Muscle of leg (tissue), 11 donors: ENCODE results near the gene MYH9. TPM values are rescaled to one million over a fixed set of nuclear protein-coding genes. Genes with fewer than 3 reads are reported as not detected.
"Not testable (repeated sequence)": the region's sequence is repeated elsewhere in the genome, so short reads cannot be mapped to it uniquely, and the experiment has no call there.

Experiments used
- DNase-seq: peaks from one replicate; pipeline ENCODE4 v3.0.0; 2013
- H3K27ac ChIP-seq: one replicate; pipeline ENCODE4 v1.5.1; 2013; ENCODE audit warnings: mild to moderate bottlenecking, low read length, control low read depth
- H3K27me3 ChIP-seq: one replicate; pipeline ENCODE4 v1.6.1; 2013; ENCODE audit warnings: low read length; ENCODE audit not compliant: control insufficient read depth, insufficient read depth
- H3K36me3 ChIP-seq: one replicate; pipeline ENCODE4 v1.6.1; 2013; ENCODE audit warnings: low read length; ENCODE audit not compliant: control insufficient read depth, insufficient read depth
- H3K4me1 ChIP-seq: one replicate; pipeline ENCODE4 v1.6.1; 2013; ENCODE audit warnings: low read length; ENCODE audit not compliant: control insufficient read depth, insufficient read depth
- H3K4me3 ChIP-seq: one replicate; pipeline ENCODE4 v1.5.1; 2013; ENCODE audit warnings: low read length, control low read depth
- H3K9me3 ChIP-seq: replicated peaks from 2 replicates; pipeline ENCODE4 v1.6.1; 2013; ENCODE audit warnings: low read depth, low read length; ENCODE audit not compliant: control insufficient read depth
- WGBS: methylation state at CpG from one replicate; pipeline ENCODE4 v1.1.5; 2013; ENCODE audit warnings: missing lambda C conversion rate; ENCODE audit not compliant: insufficient coverage; 5-methylcytosine and 5-hydroxymethylcytosine counted together
- polyA plus RNA-seq, 8 donors: library from polyadenylated mRNA; unstranded; fragments of 120-200 nt; gene quantifications; one replicate each; pipeline versions ENCODE4 v1.2.1 to v1.2.3, GENCODE V29; 2013; ENCODE audit warnings: inconsistent platforms in 1 of 8, low replicate concordance in 1 of 8; ENCODE audit not compliant: insufficient read length in 8 of 8, insufficient read depth in 1 of 8
- total RNA-seq: library from RNA; stranded (reverse); fragments of 120-200 nt; gene quantifications from one replicate; pipeline ENCODE4 v1.2.4, GENCODE V29; 2013

MYH9 gene
- total and polyA plus RNA-seq, 9 donors = 61.9 to 160 (median 122) TPM

DNA sequence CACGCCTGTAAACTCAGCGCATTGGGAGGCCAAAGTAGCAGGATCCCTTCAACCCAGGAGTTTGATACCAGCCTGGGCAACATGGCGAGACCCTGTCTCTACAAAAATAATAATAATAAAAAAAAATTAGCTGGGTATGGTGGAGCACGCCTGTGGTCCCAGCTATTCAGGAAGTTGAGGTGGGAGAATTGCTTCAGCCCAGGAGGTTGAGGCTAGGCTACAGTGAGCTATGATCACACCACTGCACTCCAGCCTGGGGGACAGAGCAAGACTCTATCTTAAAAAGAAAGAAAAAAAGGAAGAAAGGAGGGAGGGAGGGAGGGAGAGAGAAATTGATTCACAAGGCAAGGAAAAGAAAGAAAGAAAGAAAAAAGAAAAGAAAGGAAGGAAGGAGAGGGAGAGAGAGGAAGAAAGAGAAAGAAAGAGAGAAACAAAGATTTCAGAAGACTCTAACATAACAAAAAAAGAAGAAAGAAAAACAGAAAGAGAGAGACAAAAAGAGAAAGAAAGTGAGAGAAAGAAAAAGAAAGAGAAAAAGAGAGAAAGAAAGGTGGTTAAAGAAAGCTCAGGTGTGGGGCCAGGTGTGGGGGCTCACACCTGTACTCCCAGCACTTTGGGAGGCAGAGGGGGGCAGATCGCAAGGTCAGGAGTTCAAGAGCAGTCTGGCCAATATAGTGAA, 37.3 kb upstream of the MYH9 start:
- no peak for DNase-seq
- H3K36me3 ChIP-seq = no peaks in the 10 kb centered on the region
- no peaks in the 10 kb centered on the region for H3K9me3 ChIP-seq
- no peaks in the 10 kb centered on the region for H3K27me3 ChIP-seq
- peaks cover 15% of the 10 kb centered on the region for H3K4me1 ChIP-seq
- H3K4me3 ChIP-seq = no peak overlapping the region
- no CpG with 5 or more reads among the region's 5 CpGs for WGBS
- H3K27ac ChIP-seq = no peak overlapping the region

GRCh38 chr22:36424466-36424865, 36.7 kb upstream of the MYH9 start:
- H3K36me3 ChIP-seq, DNase-seq, H3K27ac ChIP-seq, H3K9me3 ChIP-seq, H3K27me3 ChIP-seq, H3K4me3 ChIP-seq: not testable (repeated sequence)
- peaks cover 17% of the 10 kb centered on the region for H3K4me1 ChIP-seq
- 68% methylated on average over 4 of the region's 5 CpGs for WGBS

GRCh38 chr22:36423461-36424404, 36.0 kb upstream of the MYH9 start:
- no peak for DNase-seq
- Histone ChIP-seq H3K27me3 (no peaks in the 10 kb centered on the region), H3K4me3 (no peak overlapping the region), H3K4me1 (peaks cover 21% of the 10 kb centered on the region), H3K27ac (no peak overlapping the region), H3K36me3 (no peaks in the 10 kb centered on the region), H3K9me3 (no peaks in the 10 kb centered on the region)
- 83% methylated on average over 6 of the region's 16 CpGs for WGBS

DNA sequence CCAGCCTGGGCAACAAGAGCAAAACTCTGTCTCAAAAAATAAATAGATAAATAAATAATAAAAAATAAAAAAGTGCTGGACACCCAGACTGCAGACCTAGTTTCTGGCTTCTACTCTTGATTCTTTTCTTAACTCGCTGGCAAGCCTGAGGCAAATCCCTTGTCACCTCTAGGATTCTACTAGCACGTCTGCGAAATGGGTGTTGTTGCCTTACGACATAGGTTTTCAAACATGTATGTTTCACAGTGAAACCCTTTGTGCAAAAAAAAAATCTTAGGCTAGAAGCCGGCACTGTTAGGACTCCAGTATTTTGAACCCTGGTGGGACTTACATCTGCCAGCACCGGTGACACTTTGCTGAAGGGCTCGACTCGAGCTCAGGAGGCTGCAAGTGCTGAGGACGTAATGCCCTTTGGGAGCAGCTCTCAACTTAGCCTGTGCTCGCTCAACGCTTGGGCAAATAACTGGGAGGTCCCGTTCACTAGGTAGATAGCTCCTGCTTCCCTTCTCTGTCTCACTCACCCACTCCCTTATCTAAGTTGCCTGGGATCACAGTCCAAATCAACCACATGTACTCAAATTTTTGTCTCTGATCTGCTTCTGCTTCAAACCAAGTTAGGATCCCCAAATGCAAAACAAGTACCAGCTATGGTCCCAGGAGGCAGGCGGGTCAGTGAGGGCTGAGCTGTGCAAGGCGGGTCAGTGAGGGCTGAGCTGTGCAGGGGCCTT, 34.7 kb upstream of the MYH9 start:
- no peaks in the 10 kb centered on the region for H3K27me3 ChIP-seq
- H3K4me3 ChIP-seq = no peak overlapping the region
- 85% methylated on average over 12 of the region's 14 CpGs for WGBS
- H3K27ac ChIP-seq = no peak overlapping the region
- DNase-seq = no peak
- H3K4me1 ChIP-seq = peaks cover 21% of the 10 kb centered on the region
- H3K36me3 ChIP-seq = no peaks in the 10 kb centered on the region
- no peaks in the 10 kb centered on the region for H3K9me3 ChIP-seq

DNA sequence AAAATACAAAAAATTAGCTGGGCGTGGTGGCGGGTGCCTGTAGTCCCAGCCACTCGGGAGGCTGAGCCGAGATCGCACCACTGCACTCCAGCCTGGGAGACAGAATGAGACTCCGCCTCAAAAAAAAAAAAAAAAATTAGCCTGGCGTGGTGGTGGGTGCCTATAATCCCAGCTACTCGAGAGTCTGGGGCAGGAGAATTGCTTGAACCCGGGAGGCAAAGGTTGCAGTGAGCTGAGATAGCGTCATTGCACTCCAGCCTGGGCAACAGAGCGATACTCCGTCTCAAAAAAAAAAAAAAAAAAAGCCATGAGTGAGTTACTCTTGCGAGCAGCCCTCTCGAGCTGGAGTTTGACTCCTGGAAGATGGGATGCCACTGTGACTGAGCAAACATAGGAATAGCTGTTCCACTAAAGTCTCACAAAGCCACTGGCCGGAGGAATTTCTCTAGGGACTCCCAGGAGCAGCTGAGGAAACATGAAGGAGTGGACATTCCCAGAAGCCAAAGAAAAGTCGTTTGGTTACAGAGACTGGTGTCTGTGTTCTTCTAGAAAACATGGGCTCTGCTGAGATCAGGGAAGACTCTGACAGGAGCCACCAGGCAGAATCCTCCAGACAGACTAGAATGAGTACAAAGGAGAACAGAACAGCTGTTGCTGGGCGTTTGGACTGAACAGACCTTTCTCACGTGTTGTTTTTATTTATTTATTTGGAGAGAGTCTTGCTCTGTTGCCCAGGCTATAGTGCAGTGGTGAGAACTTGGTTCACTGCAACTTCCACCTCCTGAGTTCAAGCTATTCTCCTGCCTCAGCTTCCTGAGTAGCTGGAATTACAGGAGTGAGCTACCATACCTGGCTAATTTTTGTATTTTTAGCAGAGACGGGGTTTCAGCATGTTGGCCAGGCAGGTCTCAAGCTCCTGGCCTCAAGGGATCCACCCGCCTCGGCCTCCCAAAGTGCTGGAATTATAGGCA, 32.4 kb upstream of the MYH9 start:
- H3K9me3 ChIP-seq = no peaks in the 10 kb centered on the region
- DNase-seq = peak; percentile 57
- 56% methylated on average over 10 of the region's 21 CpGs for WGBS
- no peak overlapping the region for H3K4me3 ChIP-seq
- peaks cover 12% of the 10 kb centered on the region for H3K4me1 ChIP-seq
- no peaks in the 10 kb centered on the region for H3K27me3 ChIP-seq
- no peaks in the 10 kb centered on the region for H3K36me3 ChIP-seq
- H3K27ac ChIP-seq = peak overlapping the region; percentile 20

DNA sequence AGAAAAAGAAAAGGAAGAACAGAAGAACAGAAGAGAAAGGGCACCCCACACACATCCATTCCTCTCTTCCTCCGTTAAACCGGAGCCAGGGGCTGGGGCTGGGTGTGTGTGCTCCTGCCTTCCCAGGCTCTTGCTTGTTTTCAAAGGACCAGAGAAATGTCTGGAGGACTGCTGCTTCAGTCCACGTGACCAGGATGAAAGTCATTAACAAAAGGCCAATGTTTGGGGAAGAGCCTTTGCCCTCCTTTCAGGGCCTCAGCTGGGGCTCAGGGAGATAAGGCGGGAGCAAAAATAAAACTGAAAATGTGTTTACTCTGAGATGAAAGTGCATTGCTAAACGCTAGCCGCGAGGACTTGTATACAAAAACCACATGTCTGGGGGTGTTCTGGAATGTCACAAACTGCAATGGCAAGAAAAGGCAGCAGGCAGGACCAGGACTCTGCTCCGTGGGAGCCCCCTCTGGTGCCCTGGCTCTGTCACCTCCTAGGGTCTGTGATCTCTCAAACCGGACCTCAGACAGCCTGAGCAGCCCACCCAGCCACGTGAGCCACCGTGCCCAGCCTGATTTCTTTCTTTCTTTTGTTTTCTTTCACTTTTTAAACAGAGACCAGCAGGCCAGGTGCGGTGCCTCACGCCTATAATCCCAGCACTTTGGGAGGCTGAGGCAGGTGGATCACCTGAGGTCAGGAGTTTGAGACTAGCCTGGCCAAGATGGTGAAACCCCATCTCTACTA, 31.6 kb upstream of the MYH9 start:
- Histone ChIP-seq H3K9me3 (no peaks in the 10 kb centered on the region), H3K4me1 (peaks cover 12% of the 10 kb centered on the region), H3K4me3 (no peak overlapping the region), H3K27me3 (no peaks in the 10 kb centered on the region), H3K27ac (peak overlapping the region; percentile 62), H3K36me3 (no peaks in the 10 kb centered on the region)
- DNase-seq = peak; percentile 64
- WGBS = 4% methylated on average over 7 of the region's 13 CpGs

DNA sequence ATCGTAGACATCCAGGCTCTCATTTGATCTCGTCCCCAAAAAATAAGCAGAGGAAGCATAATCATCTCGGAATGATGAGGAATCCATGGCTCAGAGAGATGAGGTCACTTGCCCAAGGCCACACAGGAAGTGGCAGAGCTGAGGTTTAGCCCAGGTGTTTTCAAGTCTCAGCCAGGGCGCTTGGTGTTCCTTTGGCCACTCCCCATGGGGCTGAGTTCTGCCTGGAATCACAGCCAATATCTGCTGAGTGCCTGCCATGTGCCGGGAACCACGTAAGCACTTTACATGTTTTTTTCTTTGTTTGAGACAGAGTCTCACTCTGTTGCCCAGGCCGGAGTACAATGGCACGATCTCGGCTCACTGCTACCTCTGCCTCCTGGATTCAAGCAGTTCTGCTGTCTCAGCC, 29.5 kb upstream of the MYH9 start:
- Histone ChIP-seq H3K27me3 (no peaks in the 10 kb centered on the region), H3K36me3 (no peaks in the 10 kb centered on the region), H3K27ac (no peak overlapping the region), H3K4me1 (peaks cover 12% of the 10 kb centered on the region), H3K9me3 (no peaks in the 10 kb centered on the region), H3K4me3 (no peak overlapping the region)
- DNase-seq = no peak
- WGBS = 52% methylated on average over 9 of the region's 9 CpGs

DNA sequence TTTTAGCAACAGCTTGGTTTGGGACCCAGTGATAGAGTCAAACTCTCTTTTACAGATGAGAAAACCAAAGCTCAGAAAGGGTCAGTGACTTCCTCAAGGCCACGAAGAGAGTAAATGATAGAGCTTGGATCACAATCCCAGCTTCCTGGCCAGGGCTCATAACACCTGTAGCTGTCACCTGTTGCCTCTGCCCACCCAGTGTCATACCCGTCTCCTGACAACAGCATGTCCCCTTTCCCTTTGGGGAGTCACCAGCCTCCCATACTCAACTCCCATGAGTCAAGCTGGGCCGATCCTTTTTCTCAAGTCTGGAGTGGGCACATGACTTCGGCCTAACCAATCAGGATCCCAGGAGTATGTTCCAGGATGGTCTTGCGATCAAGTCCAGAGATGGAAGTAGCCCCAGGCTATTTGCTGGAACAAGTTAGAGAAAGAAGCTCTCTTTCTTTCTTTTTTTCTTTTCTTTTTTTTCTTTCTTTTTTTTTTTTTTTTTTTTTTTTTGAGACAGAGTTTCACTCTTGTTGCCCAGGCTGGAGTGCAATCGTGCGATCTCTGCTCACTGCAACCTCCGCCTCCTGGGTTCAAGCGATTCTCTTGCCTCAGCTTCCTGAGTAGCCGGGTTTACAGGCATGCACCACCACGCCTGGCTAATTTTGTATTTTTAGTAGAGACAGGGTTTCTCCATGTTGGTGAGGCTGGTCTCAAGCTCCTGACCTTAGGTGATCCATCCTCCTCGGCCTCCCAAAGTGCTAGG, 27.8 kb upstream of the MYH9 start:
- no peaks in the 10 kb centered on the region for H3K36me3 ChIP-seq
- 56% methylated on average over 3 of the region's 12 CpGs for WGBS
- no peaks in the 10 kb centered on the region for H3K27me3 ChIP-seq
- no peaks in the 10 kb centered on the region for H3K9me3 ChIP-seq
- DNase-seq = no peak
- no peak overlapping the region for H3K4me3 ChIP-seq
- peaks cover 12% of the 10 kb centered on the region for H3K4me1 ChIP-seq
- H3K27ac ChIP-seq = no peak overlapping the region
